Endothelial cell of umbilical vein (primary cell): ENCODE results near the gene YWHAG. TPM values are rescaled to one million over a fixed set of nuclear protein-coding genes. Genes with fewer than 3 reads are reported as not detected.

ENCODE experiments used
- BruUV-seq: library from RNA; stranded (reverse); fragments of 400-500 nt; replicated peaks from 2 replicates; lab custom pipeline; 2021; lab: Mats Ljungman, UMichigan
- CTCF ChIA-PET: fragments of 300-600, 350-600 bp; sonication (Branson Sonifier 250); formaldehyde crosslinking; loops from one replicate; lab custom pipeline; 2021; ENCODE audit warnings: antibody characterized with exemption, inconsistent platforms; lab: Charles Lee
- POLR2A ChIA-PET: fragments of 300-600, 350-600 bp; sonication (Branson Sonifier 250); formaldehyde crosslinking; loops from one replicate; lab custom pipeline; 2021; ENCODE audit warnings: antibody characterized with exemption, inconsistent platforms; lab: Charles Lee
- DNase-seq: peaks from one replicate; pipeline ENCODE4 v3.0.0-alpha.2; 2011; ENCODE audit warnings: low read depth, low spot score
- FAIRE-seq: peaks from 2 replicates; lab custom pipeline; 2011; peaks lifted over from hg19 to GRCh38; lab: Jason Lieb, UNC
- H2AFZ ChIP-seq: 2 replicates; pipeline ENCODE4 v1.6.0; 2012; ENCODE audit warnings: low read depth, low read length, control low read depth, inconsistent platforms
- H3K27ac ChIP-seq: 2 replicates; pipeline ENCODE4 v1.5.1; 2011; ENCODE audit warnings: low read depth, mild to moderate bottlenecking, control low read depth, low read length, moderate library complexity; ENCODE audit not compliant: insufficient read depth
- H3K27me3 ChIP-seq, 2 experiments: 2 replicates each; pipeline versions ENCODE4 v1.6.0 to v1.6.1; 2011; ENCODE audit warnings: low read length in 2 of 2, mixed read lengths in 1 of 2; ENCODE audit not compliant: control insufficient read depth in 2 of 2, insufficient read depth in 2 of 2
- H3K36me3 ChIP-seq, 2 experiments: 2 replicates in 1 of 2; 3 replicates in 1 of 2; pipeline ENCODE4 v1.5.1; 2011; ENCODE audit warnings: low read length in 2 of 2, mild to moderate bottlenecking in 1 of 2, moderate library complexity in 1 of 2; ENCODE audit not compliant: control insufficient read depth in 2 of 2, insufficient read depth in 2 of 2; ENCODE audit errors: extremely low read depth in 1 of 2
- H3K4me1 ChIP-seq: 3 replicates; pipeline ENCODE4 v1.5.1; 2011; ENCODE audit warnings: mild to moderate bottlenecking, low read length; ENCODE audit not compliant: control insufficient read depth, insufficient read depth; ENCODE audit errors: extremely low read depth
- H3K4me2 ChIP-seq: 2 replicates; pipeline ENCODE4 v1.6.1; 2011; ENCODE audit warnings: low read length, control low read depth, mixed read lengths; ENCODE audit not compliant: insufficient read depth
- H3K4me3 ChIP-seq, 3 experiments: fragments of 200-600 bp in 1 of 3; sonication (generic), shearing (Covaris generic) in 1 of 3; replicated peaks in 1 of 3; 2 replicates each; pipeline ENCODE4 v1.5.1; 2011 to 2016; ENCODE audit warnings: control low read depth in 3 of 3, low read length in 3 of 3, mild to moderate bottlenecking in 2 of 3, inconsistent platforms in 1 of 3, low read depth in 1 of 3, moderate library complexity in 1 of 3; ENCODE audit not compliant: insufficient read depth in 1 of 3
- H3K79me2 ChIP-seq: 2 replicates; pipeline ENCODE4 v1.6.0; 2012; ENCODE audit warnings: low read length, inconsistent platforms; ENCODE audit not compliant: control insufficient read depth, insufficient read depth
- H3K9ac ChIP-seq: replicated peaks from 2 replicates; pipeline ENCODE3; 2011; ENCODE audit warnings: low read length, control low read depth; ENCODE audit not compliant: insufficient read depth; ENCODE audit errors: extremely low read depth
- H3K9me1 ChIP-seq: replicated peaks from 3 replicates; pipeline ENCODE4 v1.6.0; 2011; ENCODE audit warnings: mild to moderate bottlenecking, low read length; ENCODE audit not compliant: control insufficient read depth, insufficient read depth; ENCODE audit errors: extremely low read depth
- H3K9me3 ChIP-seq: replicated peaks from 2 replicates; pipeline ENCODE4 v1.5.1; 2012; ENCODE audit warnings: low read length, inconsistent platforms; ENCODE audit not compliant: control insufficient read depth, insufficient read depth
- H4K20me1 ChIP-seq: replicated peaks from 2 replicates; pipeline ENCODE3; 2011; ENCODE audit warnings: mild to moderate bottlenecking, low read length; ENCODE audit not compliant: control insufficient read depth, insufficient read depth; ENCODE audit errors: extremely low read depth
- CTCF ChIP-seq, 2 donors: IDR thresholded peaks; 1 replicate in 1 of 2; 2 replicates in 1 of 2; pipeline ENCODE4 v1.5.1; 2011; ENCODE audit warnings: low read length in 2 of 2, mild to moderate bottlenecking in 2 of 2, moderate library complexity in 2 of 2, control low read depth in 1 of 2, inconsistent platforms in 1 of 2, low read depth in 1 of 2; ENCODE audit not compliant: insufficient read depth in 1 of 2; ENCODE audit errors: extremely low read depth in 1 of 2
- EZH2 ChIP-seq: IDR thresholded peaks from 2 replicates; pipeline ENCODE4 v1.6.1; 2012; ENCODE audit warnings: borderline replicate concordance, low read depth, mild to moderate bottlenecking, moderate library complexity, low read length, inconsistent platforms; ENCODE audit not compliant: severe bottlenecking
- FOS ChIP-seq: IDR thresholded peaks from 2 replicates; pipeline ENCODE4 v1.6.1; 2011; ENCODE audit warnings: mild to moderate bottlenecking, low read length, moderate library complexity, borderline replicate concordance; ENCODE audit not compliant: insufficient read depth
- JUN ChIP-seq: IDR thresholded peaks from 2 replicates; pipeline ENCODE4 v1.6.1; 2011; ENCODE audit warnings: borderline replicate concordance, low read depth; ENCODE audit not compliant: insufficient read length, insufficient read depth
- MAX ChIP-seq: IDR thresholded peaks from 2 replicates; pipeline ENCODE4 v1.6.1; 2011; ENCODE audit not compliant: insufficient read depth, insufficient read length
- MYC ChIP-seq: IDR thresholded peaks from one replicate; pipeline ENCODE4 v1.6.1; 2011; ENCODE audit warnings: mild to moderate bottlenecking, low read depth, low read length
- POLR2A ChIP-seq: IDR thresholded peaks from 2 replicates; pipeline ENCODE4 v1.6.1; 2012; ENCODE audit warnings: low read depth, mild to moderate bottlenecking, control low read depth, low read length
- POLR2AphosphoS5 ChIP-seq: IDR thresholded peaks from 2 replicates; pipeline ENCODE4 v1.6.1; 2012; ENCODE audit warnings: low read depth, mild to moderate bottlenecking, control low read depth, low read length, moderate library complexity; ENCODE audit not compliant: insufficient read depth
- dilution Hi-C: fragments of 300-500 bp; cut with MboI; formaldehyde crosslinking; loops from one replicate; pipeline ENCODE4 v1.15.0; 2019; ENCODE audit warnings: low sequenced_read_pairs; ENCODE audit not compliant: extremely low pct_ligation_motif_present
- intact Hi-C: fragments of 100-400 bp; cut with micrococcal nuclease; formaldehyde crosslinking; loops from one replicate; pipeline ENCODE4 v1.10.0; 2022
- polyA plus RNA-seq, 4 experiments: library from polyadenylated mRNA; depleted of rRNA in 3 of 4; stranded (reverse) in 3 of 4; unstranded in 1 of 4; fragments of >200 nt; gene quantifications; 2 replicates each; pipeline versions ENCODE4 v1.2.1 to v1.2.3, GENCODE V29; 2011 to 2012; ENCODE audit warnings: missing spikeins in 1 of 4
- total RNA-seq: library from RNA; stranded (reverse); gene quantifications from 2 replicates; pipeline ENCODE4 v1.2.3, GENCODE V29; 2021

Gene YWHAG
- total and polyA plus RNA-seq, 2 donors (not counting 3 experiments of a cell fraction or from before 2014, with no cell fraction given), result 55.6 to 205 TPM

GRCh38 chr7:76358011-76358480 is 745 bp downstream of the YWHAG start:
- Histone ChIP-seq H4K20me1 (peaks cover 26% of the 10 kb centered on the region), H3K9me1 (no peaks in the 10 kb centered on the region), H2AFZ (no peak overlapping the region), H3K9ac (peak overlapping the region; percentile 96), H3K27ac (peak overlapping the region; percentile 92), H3K9me3 (no peaks in the 10 kb centered on the region), H3K4me3 (peak overlapping the region; percentile 91 to 100 (median 100)), H3K27me3 (no peaks in the 10 kb centered on the region), H3K4me1 (peaks cover 27% of the 10 kb centered on the region), H3K79me2 (peaks cover 57% of the 10 kb centered on the region), H3K36me3 (peaks cover 0 to 5% of the 10 kb centered on the region in 2 experiments), H3K4me2 (peak overlapping the region; percentile 96)
- DNase-seq, result peak; percentile 65
- FAIRE-seq, result no peak
- intact Hi-C loops, result loop anchor here (2.0 kb wide), 2 partner anchors 35 to 71 kb away; no protein-coding TSS in a partner anchor
- ChIA-PET CTCF (interaction anchor here (1.4 to 2.5 kb wide), 4 partner anchors 11 to 180 kb away, joined by 3 to 9 read pairs (median 7); no protein-coding TSS in a partner anchor), POLR2A (interaction anchor here (1.1 kb wide), 1 partner anchor 66 kb away, joined by 6 read pairs; no protein-coding TSS in a partner anchor)
- TF ChIP-seq CTCF (IDR thresholded peaks at IDR 0.05; ENCODE audit: extremely low read depth in 1 of 2, insufficient read depth in 1 of 2, low read depth in 1 of 2, low read length in 2 of 2) (no peak), MYC (peak; percentile 72)
- dilution Hi-C loops, result no loop called here
- BruUV-seq, result no TSS peak

- Histone ChIP-seq H3K27ac (peak overlapping the region; percentile 92), H4K20me1 (peaks cover 26% of the 10 kb centered on the region), H3K9me1 (no peaks in the 10 kb centered on the region), H3K4me2 (peak overlapping the region; percentile 96), H3K79me2 (peaks cover 62% of the 10 kb centered on the region), H2AFZ (no peak overlapping the region), H3K4me3 (peak overlapping the region; percentile 91 to 100 (median 100)), H3K9ac (peak overlapping the region; percentile 96), H3K4me1 (peaks cover 27% of the 10 kb centered on the region), H3K9me3 (no peaks in the 10 kb centered on the region), H3K36me3 (peaks cover 0 to 5% of the 10 kb centered on the region in 2 experiments), H3K27me3 (no peaks in the 10 kb centered on the region)
- FAIRE-seq (no peak), DNase-seq (no peak)
- ChIA-PET POLR2A (no interaction called here), CTCF (interaction anchor here (1.4 to 2.3 kb wide), 2 partner anchors 12 to 39 kb away, joined by 3 to 9 read pairs; no protein-coding TSS in a partner anchor)
- dilution Hi-C loops, result no loop called here
- TSS peak; percentile 38 for BruUV-seq
- TF ChIP-seq POLR2A, result no peak
- TF ChIP-seq FOS, result no peak
- TF ChIP-seq MAX, result no peak
- TF ChIP-seq CTCF (IDR thresholded peaks at IDR 0.05; ENCODE audit: extremely low read depth in 1 of 2, insufficient read depth in 1 of 2, low read depth in 1 of 2, low read length in 2 of 2), result no peak
- no peak for TF ChIP-seq POLR2AphosphoS5
- no peak for TF ChIP-seq EZH2
- no peak for TF ChIP-seq MYC
- TF ChIP-seq JUN, result no peak
- intact Hi-C loops, result loop anchor here (2.0 kb wide), 2 partner anchors 35 to 71 kb away; no protein-coding TSS in a partner anchor
These were observed 1.2 kb downstream of the YWHAG start for GRCh38 chr7:76357475-76358010.
